DOHH2 (cell line): ENCODE results near the gene ABHD18.

Experiments used
- CTCF ChIP-seq: fragments of 200-600 bp; sonication (generic); IDR thresholded peaks from one replicate; pipeline ENCODE4 v1.5.1; 2014; ENCODE audit warnings: antibody characterized with exemption, mild to moderate bottlenecking, low read depth, low read length; ENCODE audit not compliant: poor library complexity, severe bottlenecking
- EZH2phosphoT487 ChIP-seq: fragments of 200-600 bp; sonication (generic); IDR thresholded peaks from 2 replicates; pipeline ENCODE4 v1.6.1; 2017; ENCODE audit warnings: borderline replicate concordance, mild to moderate bottlenecking, antibody characterized with exemption, low read length, moderate library complexity, mixed read lengths

- no peak for TF ChIP-seq CTCF
- TF ChIP-seq EZH2phosphoT487 = no peak
These were observed 48.1 kb upstream of the ABHD18 start for GRCh38 chr4:127917151-127917550.
